ENCODE data around the gene SHROOM4.
A peak's percentile ranks its signal among the peaks of the same experiment; 100 is the strongest.

DNA sequence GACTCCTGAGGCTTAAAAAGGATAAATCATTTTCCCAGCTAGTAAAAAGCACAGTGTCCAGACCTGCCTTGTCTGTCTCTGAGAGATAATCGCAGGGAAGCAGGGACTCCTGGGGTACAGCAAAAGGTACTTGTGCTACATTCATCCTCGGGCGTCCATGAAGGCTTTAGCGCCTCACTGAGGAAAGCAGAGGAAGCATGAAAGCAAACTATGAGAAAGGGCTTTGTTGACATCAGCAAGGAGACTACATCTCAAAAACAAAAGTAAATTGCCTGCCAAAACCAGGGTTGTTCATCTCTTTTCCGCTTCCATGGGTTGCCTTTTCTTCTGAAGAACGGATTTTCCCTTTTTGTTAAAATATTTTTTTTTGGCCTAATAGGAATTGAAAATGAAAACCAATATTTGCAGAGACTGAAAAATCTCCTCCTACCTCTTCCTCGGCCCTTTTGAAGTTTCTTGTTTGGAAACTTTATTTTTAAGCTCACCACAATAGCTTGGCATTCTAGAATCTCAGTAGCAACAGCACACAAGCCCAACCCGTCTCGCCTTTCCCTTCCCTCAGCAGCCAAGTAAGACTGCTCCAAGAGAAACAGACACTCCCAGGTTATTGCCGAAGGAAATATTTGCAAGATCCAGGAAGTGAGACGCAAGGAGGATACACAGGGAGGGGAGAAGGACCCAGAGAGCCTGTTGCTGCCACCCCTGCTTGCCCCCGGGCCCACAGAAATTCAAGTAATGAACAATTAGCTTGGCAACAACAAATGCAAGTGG is 195.0 kb downstream of the SHROOM4 start:
- TF ChIP-seq, protein P1, sequence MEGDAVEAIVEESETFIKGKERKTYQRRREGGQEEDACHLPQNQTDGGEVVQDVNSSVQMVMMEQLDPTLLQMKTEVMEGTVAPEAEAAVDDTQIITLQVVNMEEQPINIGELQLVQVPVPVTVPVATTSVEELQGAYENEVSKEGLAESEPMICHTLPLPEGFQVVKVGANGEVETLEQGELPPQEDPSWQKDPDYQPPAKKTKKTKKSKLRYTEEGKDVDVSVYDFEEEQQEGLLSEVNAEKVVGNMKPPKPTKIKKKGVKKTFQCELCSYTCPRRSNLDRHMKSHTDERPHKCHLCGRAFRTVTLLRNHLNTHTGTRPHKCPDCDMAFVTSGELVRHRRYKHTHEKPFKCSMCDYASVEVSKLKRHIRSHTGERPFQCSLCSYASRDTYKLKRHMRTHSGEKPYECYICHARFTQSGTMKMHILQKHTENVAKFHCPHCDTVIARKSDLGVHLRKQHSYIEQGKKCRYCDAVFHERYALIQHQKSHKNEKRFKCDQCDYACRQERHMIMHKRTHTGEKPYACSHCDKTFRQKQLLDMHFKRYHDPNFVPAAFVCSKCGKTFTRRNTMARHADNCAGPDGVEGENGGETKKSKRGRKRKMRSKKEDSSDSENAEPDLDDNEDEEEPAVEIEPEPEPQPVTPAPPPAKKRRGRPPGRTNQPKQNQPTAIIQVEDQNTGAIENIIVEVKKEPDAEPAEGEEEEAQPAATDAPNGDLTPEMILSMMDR (conservative IDR thresholded peaks at IDR 0.05; ENCODE audit: low read depth in 2 of 2) = peak; percentile 35 to 57
- TF ChIP-seq POLR2AphosphoS5 (IDR thresholded peaks at IDR 0.05; ENCODE audit: low read depth) (no peak), EZH2 (IDR thresholded peaks at IDR 0.05; ENCODE audit: low read depth, unreplicated experiment) (no peak)
- TF ChIP-seq, protein P2, sequence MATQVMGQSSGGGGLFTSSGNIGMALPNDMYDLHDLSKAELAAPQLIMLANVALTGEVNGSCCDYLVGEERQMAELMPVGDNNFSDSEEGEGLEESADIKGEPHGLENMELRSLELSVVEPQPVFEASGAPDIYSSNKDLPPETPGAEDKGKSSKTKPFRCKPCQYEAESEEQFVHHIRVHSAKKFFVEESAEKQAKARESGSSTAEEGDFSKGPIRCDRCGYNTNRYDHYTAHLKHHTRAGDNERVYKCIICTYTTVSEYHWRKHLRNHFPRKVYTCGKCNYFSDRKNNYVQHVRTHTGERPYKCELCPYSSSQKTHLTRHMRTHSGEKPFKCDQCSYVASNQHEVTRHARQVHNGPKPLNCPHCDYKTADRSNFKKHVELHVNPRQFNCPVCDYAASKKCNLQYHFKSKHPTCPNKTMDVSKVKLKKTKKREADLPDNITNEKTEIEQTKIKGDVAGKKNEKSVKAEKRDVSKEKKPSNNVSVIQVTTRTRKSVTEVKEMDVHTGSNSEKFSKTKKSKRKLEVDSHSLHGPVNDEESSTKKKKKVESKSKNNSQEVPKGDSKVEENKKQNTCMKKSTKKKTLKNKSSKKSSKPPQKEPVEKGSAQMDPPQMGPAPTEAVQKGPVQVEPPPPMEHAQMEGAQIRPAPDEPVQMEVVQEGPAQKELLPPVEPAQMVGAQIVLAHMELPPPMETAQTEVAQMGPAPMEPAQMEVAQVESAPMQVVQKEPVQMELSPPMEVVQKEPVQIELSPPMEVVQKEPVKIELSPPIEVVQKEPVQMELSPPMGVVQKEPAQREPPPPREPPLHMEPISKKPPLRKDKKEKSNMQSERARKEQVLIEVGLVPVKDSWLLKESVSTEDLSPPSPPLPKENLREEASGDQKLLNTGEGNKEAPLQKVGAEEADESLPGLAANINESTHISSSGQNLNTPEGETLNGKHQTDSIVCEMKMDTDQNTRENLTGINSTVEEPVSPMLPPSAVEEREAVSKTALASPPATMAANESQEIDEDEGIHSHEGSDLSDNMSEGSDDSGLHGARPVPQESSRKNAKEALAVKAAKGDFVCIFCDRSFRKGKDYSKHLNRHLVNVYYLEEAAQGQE (IDR thresholded peaks at IDR 0.05; ENCODE audit: unreplicated experiment) = no peak
